Sigmoid colon (tissue), 7 donors: ENCODE results near the gene CNPY3. TPM values are rescaled to one million over a fixed set of nuclear protein-coding genes. Genes with fewer than 3 reads are reported as not detected.

Experiments
- DNase-seq: peaks from one replicate; pipeline ENCODE4 v3.0.0-alpha.2; 2019
- H3K27ac ChIP-seq, 4 donors: fragments of 200-600 bp; sonication (generic); one replicate each; pipeline ENCODE4 v1.5.1; 2016 to 2019; ENCODE audit warnings: mild to moderate bottlenecking in 1 of 4
- H3K27me3 ChIP-seq, 3 donors: fragments of 200-600 bp; sonication (generic); one replicate each; pipeline ENCODE4 v1.5.1; 2019; ENCODE audit warnings: mild to moderate bottlenecking in 1 of 3
- H3K36me3 ChIP-seq, 4 donors: fragments of 200-600 bp; sonication (generic); one replicate each; pipeline ENCODE4 v1.5.1; 2016 to 2019
- H3K4me1 ChIP-seq, 4 donors: fragments of 200-600 bp; sonication (generic); one replicate each; pipeline ENCODE4 v1.5.1; 2017 to 2019
- H3K4me3 ChIP-seq, 4 donors: fragments of 200-600 bp; sonication (generic); one replicate each; pipeline ENCODE4 v1.5.1; 2017 to 2019; ENCODE audit warnings: mild to moderate bottlenecking in 2 of 4, moderate library complexity in 1 of 4
- H3K9me3 ChIP-seq, 4 donors: fragments of 200-600 bp in 3 of 4; sonication (generic) in 3 of 4; one replicate each; pipeline versions ENCODE4 v1.5.1 to v1.6.1; 2013 to 2019
- EP300 ChIP-seq, 4 donors: sonication (generic); formaldehyde crosslinking; IDR thresholded peaks; one replicate each; pipeline ENCODE4 v1.6.1; 2017; ENCODE audit warnings: antibody characterized with exemption in 4 of 4
- POLR2A ChIP-seq, 2 donors: fragments of 450-650 bp; IDR thresholded peaks; one replicate each; pipeline ENCODE4 v1.6.1; 2016; ENCODE audit warnings: antibody characterized with exemption in 2 of 2, mild to moderate bottlenecking in 2 of 2, moderate library complexity in 2 of 2
- POLR2AphosphoS5 ChIP-seq, 4 donors: sonication (generic); formaldehyde crosslinking; IDR thresholded peaks; one replicate each; pipeline ENCODE4 v1.6.1; 2017; ENCODE audit warnings: antibody characterized with exemption in 4 of 4
- WGBS, 2 donors: extraction: QIAGEN DNeasy Blood & Tissue Kit; methylation state at CpG; one replicate each; pipeline ENCODE4 v1.1.7; 2013; 5-methylcytosine and 5-hydroxymethylcytosine counted together
- intact Hi-C: fragments of 100-400 bp; cut with DNase I; formaldehyde crosslinking; loops from one replicate; pipeline ENCODE4 v1.15.1; 2023
- polyA plus RNA-seq, 3 donors: library from polyadenylated mRNA; stranded (reverse); fragments of 200-250 nt; gene quantifications; one replicate each; pipeline ENCODE4 v1.2.3, GENCODE V29; 2013
- total RNA-seq, 4 donors: library from RNA; depleted of rRNA; stranded (reverse); fragments of >200 nt; gene quantifications; one replicate each; pipeline ENCODE4 v1.1.0, GENCODE V29; 2016
- TF ChIP-seq, protein P1 (sequence below), 4 experiments: fragments of 450-650 bp in 3 of 4; fragments of 200-600 bp in 1 of 4; IDR thresholded peaks; one replicate each; pipeline ENCODE4 v1.5.1; 2016 to 2019; ENCODE audit warnings: antibody characterized with exemption in 4 of 4, mild to moderate bottlenecking in 3 of 4, moderate library complexity in 2 of 4
- donor health status: healthy with polysubstance abuse.
- donor health status: Bipolar disorder and iron deficiency.
- donor health status: healthy.

CNPY3 gene
- total and polyA plus RNA-seq, 7 donors: 11.8 to 37.5 (median 23.4) TPM

DNA sequence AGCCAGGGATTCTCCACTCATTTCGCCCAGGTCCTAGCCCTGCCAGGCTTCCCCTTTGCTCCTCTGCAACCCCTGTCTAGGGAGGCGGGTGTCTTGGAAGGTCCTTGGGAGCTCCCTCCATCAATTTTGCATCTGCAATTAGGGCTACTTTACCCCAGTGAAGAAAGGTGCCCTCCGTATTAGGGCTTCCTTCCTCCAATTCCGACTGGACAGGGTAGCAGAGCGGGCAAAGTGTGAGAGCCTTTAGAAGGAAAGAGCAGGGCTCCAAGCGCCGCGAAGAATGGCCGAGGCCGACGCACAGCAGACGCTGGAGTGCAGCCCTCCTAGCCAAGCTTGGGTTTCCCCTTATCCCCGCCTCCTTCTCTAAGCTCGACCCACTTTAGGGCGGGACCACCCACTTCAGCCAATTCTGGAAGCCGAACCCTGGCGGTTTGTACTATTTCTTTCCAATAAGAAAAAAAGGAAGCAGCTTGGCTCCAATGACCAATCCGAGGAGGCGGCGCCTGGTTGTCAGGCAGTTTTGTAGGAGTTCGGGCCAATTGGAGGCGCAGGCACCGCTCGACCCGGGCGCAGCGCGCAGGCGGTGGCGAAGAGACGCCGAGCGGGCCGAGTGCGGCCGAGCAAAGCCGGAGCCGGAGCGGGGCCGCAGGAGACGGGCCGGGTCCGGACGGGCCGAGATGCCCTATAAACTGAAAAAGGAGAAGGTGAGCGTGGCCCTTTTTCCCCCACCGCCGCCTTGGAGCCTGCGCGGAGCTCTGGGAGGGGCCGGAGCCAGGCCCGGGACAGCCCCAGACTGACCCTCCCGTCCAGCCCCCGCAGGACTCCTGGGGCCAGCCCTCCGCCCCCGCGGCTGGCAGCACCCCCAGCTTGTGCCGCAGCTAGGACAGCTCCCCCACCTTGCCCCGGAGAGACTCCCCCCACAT is 55.0 kb downstream of the CNPY3 start, which contains the start of gene PPP2R5D:
Gene PPP2R5D, plus strand, starts transcription at position 570 of the 923 bp plus-strand sequence. Its CDS starts 108 bp downstream, at position 678.
- Histone ChIP-seq H3K9me3 (no peaks in the 10 kb centered on the region), H3K4me3 (peak within 1 kb of the TSS; percentile 72 to 90 (median 86)), H3K27ac (peak within 1 kb of the TSS; percentile 89 to 93 (median 92)), H3K36me3 (peaks cover 0 to 7% (median 0%) of the 10 kb centered on the region in 4 donors), H3K27me3 (no peaks in the 10 kb centered on the region), H3K4me1 (peaks cover 0 to 57% (median 51%) of the 10 kb centered on the region in 4 donors)
- intact Hi-C loops: loop anchor here (2.0 kb wide), 1 partner anchor 29 kb away; the partner anchor contains the start of gene MEA1
- TF ChIP-seq POLR2AphosphoS5 (IDR thresholded peaks at IDR 0.05) (peak; percentile 80 to 98 (median 92)), POLR2A (IDR thresholded peaks at IDR 0.05) (peak; percentile 82), EP300 (IDR thresholded peaks at IDR 0.05) (no peak)
- TF ChIP-seq, protein P1, sequence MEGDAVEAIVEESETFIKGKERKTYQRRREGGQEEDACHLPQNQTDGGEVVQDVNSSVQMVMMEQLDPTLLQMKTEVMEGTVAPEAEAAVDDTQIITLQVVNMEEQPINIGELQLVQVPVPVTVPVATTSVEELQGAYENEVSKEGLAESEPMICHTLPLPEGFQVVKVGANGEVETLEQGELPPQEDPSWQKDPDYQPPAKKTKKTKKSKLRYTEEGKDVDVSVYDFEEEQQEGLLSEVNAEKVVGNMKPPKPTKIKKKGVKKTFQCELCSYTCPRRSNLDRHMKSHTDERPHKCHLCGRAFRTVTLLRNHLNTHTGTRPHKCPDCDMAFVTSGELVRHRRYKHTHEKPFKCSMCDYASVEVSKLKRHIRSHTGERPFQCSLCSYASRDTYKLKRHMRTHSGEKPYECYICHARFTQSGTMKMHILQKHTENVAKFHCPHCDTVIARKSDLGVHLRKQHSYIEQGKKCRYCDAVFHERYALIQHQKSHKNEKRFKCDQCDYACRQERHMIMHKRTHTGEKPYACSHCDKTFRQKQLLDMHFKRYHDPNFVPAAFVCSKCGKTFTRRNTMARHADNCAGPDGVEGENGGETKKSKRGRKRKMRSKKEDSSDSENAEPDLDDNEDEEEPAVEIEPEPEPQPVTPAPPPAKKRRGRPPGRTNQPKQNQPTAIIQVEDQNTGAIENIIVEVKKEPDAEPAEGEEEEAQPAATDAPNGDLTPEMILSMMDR (IDR thresholded peaks at IDR 0.05): peak in 1 of 4 experiments; percentile 9
- DNase-seq: peak; percentile 99
- whole genome bisulfite sequencing, 2 donors: 0 to 1% methylated on average over 59 of the region's 59 CpGs

DNA sequence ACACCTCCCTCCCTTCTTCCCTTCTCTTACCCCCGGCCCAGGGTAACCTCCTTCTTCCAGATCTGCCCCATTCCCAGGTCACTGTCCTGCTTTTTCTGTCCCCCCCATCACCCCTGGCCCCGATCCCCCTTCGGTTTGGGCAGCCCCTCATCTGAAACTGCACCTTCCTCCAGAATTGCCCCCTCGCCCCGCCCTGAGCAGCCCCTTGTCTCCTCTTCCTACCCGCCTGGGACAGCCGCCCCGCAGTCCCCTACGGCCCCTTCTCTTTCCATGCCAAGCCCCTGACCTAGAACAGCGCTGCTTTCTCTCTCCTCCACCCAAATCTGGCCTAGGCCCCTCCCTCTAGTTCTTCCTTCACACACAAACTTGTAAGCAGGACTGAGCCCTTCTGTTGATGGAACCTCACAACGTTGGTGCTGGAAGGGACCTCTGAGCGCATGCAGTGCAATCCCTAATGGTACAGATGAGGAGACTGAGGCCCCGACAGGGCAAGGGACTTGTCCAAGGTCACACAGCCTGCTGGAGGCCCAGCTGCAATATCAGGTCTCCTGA is 55.7 kb downstream of the CNPY3 start:
- intact Hi-C loops: loop anchor here (2.0 kb wide), 1 partner anchor 28 kb away; the partner anchor contains the start of gene MEA1
- no peak for DNase-seq
- H3K4me3 ChIP-seq: peak overlapping the region; percentile 72 to 90 (median 86)
- H3K27me3 ChIP-seq: no peaks in the 10 kb centered on the region
- peak overlapping the region; percentile 89 to 93 (median 92) for H3K27ac ChIP-seq
- H3K36me3 ChIP-seq: peaks cover 0 to 14% (median 3%) of the 10 kb centered on the region in 4 donors
- peaks cover 0 to 50% (median 45%) of the 10 kb centered on the region in 4 donors for H3K4me1 ChIP-seq
- 6 to 12% methylated on average over 13 of the region's 13 CpGs for WGBS, 2 donors
- TF ChIP-seq POLR2A (IDR thresholded peaks at IDR 0.05) (no peak), EP300 (IDR thresholded peaks at IDR 0.05) (no peak), POLR2AphosphoS5 (IDR thresholded peaks at IDR 0.05) (no peak)
- TF ChIP-seq, protein P1 (IDR thresholded peaks at IDR 0.05): no peak
- H3K9me3 ChIP-seq: no peaks in the 10 kb centered on the region

DNA sequence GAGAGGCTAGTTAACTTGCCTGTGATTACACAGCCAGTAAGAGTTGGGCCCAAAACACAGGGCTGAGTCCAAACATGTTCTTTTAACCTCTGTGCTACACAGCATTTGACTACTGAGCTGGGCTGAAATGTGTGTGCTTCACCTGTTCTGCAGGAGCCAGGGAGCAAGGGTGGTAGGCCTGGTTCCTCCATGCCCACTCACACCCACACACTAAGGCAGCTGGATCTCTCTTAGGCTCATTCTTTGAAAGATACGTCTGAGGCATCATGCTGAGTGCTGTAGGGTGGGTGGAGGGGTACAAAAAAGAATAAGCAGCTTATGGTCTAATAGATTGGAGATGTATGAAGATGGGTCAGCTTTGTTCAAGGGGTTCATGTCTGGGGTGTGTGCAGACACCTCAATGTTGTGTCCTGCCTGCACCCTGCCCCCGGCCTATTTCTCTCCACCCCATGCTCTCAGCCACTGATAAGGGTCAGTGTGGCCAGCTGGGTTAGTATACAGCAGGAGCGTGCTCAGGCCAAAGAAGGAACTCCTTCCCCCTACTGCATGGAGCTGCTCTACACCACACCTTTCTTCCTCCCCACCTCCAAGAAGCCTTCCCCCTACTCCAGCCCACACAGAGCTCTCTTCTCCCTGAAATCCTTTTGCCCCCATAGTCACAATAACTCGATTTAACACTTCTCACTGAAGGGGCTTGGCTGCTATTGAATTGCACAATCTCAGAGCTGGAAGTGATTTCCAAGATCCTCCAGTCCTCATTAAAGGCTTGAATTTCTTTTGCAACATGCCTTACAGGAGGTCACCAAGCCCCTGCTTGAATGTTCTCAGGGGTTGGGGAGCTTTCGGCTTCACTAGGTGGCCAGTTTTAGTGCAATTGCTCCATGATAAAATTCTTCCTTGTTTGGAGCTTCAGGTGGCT is 58.5 kb downstream of the CNPY3 start:
- Histone ChIP-seq H3K27ac (no peak overlapping the region), H3K4me3 (no peak overlapping the region), H3K4me1 (peaks cover 0 to 48% (median 43%) of the 10 kb centered on the region in 4 donors), H3K9me3 (no peaks in the 10 kb centered on the region), H3K36me3 (peaks cover 0 to 32% (median 4%) of the 10 kb centered on the region in 4 donors), H3K27me3 (no peaks in the 10 kb centered on the region)
- intact Hi-C loops: no loop called here
- no peak for DNase-seq
- TF ChIP-seq POLR2A (IDR thresholded peaks at IDR 0.05) (no peak), POLR2AphosphoS5 (IDR thresholded peaks at IDR 0.05) (no peak), EP300 (IDR thresholded peaks at IDR 0.05) (no peak)
- TF ChIP-seq, protein P1 (IDR thresholded peaks at IDR 0.05): no peak
- WGBS, 2 donors: 84 to 87% methylated on average over 5 of the region's 5 CpGs

DNA sequence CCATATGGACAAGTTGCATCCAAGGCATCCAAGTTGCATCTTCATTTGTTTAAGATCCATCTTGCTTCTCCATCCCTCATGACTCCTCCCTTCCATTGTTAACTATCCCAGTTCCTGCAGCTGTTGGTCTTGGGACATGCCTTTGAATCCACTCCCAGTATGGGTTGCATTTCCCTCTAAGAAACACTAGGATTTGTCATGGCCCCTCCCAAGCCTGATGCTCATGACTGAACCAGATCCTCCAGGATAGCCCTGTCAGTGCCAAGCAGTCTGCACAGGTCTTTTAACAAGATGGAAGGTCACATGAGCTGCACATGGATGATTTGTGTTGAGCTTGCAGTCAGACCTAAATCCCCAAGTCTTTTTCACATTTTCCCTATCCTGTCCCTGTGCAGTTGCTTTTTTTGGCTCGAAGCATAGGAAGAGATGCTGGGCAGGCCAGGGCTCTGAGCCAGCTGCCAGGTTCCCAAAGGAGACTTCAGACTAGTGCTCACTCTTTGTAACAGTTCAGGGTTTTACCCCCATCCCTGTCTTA is 59.3 kb downstream of the CNPY3 start:
- intact Hi-C loops: no loop called here
- Histone ChIP-seq H3K4me1 (peaks cover 0 to 44% (median 38%) of the 10 kb centered on the region in 4 donors), H3K27ac (no peak overlapping the region), H3K27me3 (no peaks in the 10 kb centered on the region), H3K36me3 (peaks cover 0 to 37% (median 4%) of the 10 kb centered on the region in 4 donors), H3K9me3 (no peaks in the 10 kb centered on the region), H3K4me3 (no peak overlapping the region)
- no peak for DNase-seq
- WGBS, 2 donors: 83 to 90% methylated on average over 1 of the region's 1 CpG
- TF ChIP-seq POLR2A (IDR thresholded peaks at IDR 0.05) (no peak), EP300 (IDR thresholded peaks at IDR 0.05) (no peak), POLR2AphosphoS5 (IDR thresholded peaks at IDR 0.05) (no peak)
- TF ChIP-seq, protein P1 (IDR thresholded peaks at IDR 0.05): no peak
